ENCODE data around the gene PRR11.

- TF ChIP-seq GATA3 (IDR thresholded peaks at IDR 0.05; ENCODE audit: low read depth, low read length) (no peak), GATA2 (IDR thresholded peaks at IDR 0.05; ENCODE audit: low read depth, low read length) (peak; percentile 68)
Observed at GRCh38 chr17:59154721-59155438, 666 bp upstream of the PRR11 start, which contains the start of gene SKA2.
